HL-60 (cell line): ENCODE data around the gene ASXL1.

Experiments used
- DNase-seq, 2 experiments: peaks; one replicate each; pipeline ENCODE4 v3.0.0-alpha.2; 2010 to 2020; ENCODE audit warnings: low read depth in 1 of 2, low spot score in 1 of 2
- H3K27ac ChIP-seq: fragments of 250-450 bp; sonication (Bioruptor Pico); replicated peaks from 2 replicates; pipeline ENCODE4 v1.5.1; 2020; ENCODE audit warnings: mild to moderate bottlenecking, moderate library complexity
- H3K27me3 ChIP-seq: fragments of 250-450 bp; sonication (Bioruptor Pico); 2 replicates; pipeline ENCODE4 v1.5.1; 2021; ENCODE audit warnings: mild to moderate bottlenecking, moderate library complexity; ENCODE audit not compliant: insufficient read depth, poor library complexity, severe bottlenecking
- H3K4me3 ChIP-seq: replicated peaks from 2 replicates; pipeline ENCODE4 v1.5.1; 2011; ENCODE audit warnings: mild to moderate bottlenecking, control low read depth, low read length; ENCODE audit not compliant: insufficient read depth
- GABPA ChIP-seq: IDR thresholded peaks from 2 replicates; pipeline ENCODE4 v1.6.1; 2012; ENCODE audit warnings: low read depth
- POLR2AphosphoS5 ChIP-seq: IDR thresholded peaks from 2 replicates; pipeline ENCODE4 v1.6.1; 2012; ENCODE audit warnings: low read depth
- SPI1 ChIP-seq: IDR thresholded peaks from 2 replicates; pipeline ENCODE4 v1.6.1; 2012; ENCODE audit warnings: low read depth, mild to moderate bottlenecking, borderline replicate concordance
- TF ChIP-seq, protein P1 (sequence below): IDR thresholded peaks from 2 replicates; pipeline ENCODE4 v1.6.1; 2012; ENCODE audit warnings: low read depth; ENCODE audit not compliant: insufficient replicate concordance
- TF ChIP-seq, protein P2 (sequence below): IDR thresholded peaks from one replicate; pipeline ENCODE4 v1.5.1; 2011; ENCODE audit warnings: low read length, control low read depth, inconsistent platforms; ENCODE audit not compliant: insufficient read depth

Gene ASXL1

DNA sequence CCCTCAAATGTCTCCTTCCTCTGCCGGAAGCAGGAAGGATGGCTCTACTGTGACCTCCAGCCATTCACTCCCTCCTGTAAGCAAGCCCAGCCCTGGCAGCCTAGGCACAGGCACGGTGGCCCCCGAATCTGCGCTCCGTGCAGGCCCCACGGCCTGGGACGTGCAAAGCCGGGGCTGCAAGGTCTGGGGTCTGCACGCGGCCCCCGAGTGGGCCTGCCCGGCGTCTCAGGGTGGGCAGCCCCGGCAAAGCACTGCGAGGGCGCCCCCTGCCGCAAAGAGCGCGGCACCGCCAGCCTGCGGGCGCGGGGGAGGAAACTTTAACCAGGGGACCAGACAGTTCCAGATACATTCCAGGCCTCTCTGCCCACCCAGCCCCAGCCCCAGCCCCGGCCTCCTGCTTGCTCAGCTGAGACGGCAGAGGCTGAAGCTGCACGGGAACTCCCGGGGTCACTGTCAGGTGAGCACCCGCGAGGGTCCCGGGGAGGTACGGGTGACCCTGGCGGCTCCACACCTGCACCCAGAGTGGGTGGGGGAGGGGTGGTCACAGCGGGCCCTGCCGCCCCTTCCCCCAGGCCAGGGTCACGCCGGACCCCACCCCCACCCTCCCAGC, 98.8 kb downstream of the ASXL1 start:
- DNase-seq, result no peak
- Histone ChIP-seq H3K4me3 (no peak overlapping the region), H3K27ac (no peak overlapping the region), H3K27me3 (no peaks in the 10 kb centered on the region)
- no peak for TF ChIP-seq SPI1
- TF ChIP-seq, protein P1, sequence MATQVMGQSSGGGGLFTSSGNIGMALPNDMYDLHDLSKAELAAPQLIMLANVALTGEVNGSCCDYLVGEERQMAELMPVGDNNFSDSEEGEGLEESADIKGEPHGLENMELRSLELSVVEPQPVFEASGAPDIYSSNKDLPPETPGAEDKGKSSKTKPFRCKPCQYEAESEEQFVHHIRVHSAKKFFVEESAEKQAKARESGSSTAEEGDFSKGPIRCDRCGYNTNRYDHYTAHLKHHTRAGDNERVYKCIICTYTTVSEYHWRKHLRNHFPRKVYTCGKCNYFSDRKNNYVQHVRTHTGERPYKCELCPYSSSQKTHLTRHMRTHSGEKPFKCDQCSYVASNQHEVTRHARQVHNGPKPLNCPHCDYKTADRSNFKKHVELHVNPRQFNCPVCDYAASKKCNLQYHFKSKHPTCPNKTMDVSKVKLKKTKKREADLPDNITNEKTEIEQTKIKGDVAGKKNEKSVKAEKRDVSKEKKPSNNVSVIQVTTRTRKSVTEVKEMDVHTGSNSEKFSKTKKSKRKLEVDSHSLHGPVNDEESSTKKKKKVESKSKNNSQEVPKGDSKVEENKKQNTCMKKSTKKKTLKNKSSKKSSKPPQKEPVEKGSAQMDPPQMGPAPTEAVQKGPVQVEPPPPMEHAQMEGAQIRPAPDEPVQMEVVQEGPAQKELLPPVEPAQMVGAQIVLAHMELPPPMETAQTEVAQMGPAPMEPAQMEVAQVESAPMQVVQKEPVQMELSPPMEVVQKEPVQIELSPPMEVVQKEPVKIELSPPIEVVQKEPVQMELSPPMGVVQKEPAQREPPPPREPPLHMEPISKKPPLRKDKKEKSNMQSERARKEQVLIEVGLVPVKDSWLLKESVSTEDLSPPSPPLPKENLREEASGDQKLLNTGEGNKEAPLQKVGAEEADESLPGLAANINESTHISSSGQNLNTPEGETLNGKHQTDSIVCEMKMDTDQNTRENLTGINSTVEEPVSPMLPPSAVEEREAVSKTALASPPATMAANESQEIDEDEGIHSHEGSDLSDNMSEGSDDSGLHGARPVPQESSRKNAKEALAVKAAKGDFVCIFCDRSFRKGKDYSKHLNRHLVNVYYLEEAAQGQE, result no peak
- TF ChIP-seq, protein P2, sequence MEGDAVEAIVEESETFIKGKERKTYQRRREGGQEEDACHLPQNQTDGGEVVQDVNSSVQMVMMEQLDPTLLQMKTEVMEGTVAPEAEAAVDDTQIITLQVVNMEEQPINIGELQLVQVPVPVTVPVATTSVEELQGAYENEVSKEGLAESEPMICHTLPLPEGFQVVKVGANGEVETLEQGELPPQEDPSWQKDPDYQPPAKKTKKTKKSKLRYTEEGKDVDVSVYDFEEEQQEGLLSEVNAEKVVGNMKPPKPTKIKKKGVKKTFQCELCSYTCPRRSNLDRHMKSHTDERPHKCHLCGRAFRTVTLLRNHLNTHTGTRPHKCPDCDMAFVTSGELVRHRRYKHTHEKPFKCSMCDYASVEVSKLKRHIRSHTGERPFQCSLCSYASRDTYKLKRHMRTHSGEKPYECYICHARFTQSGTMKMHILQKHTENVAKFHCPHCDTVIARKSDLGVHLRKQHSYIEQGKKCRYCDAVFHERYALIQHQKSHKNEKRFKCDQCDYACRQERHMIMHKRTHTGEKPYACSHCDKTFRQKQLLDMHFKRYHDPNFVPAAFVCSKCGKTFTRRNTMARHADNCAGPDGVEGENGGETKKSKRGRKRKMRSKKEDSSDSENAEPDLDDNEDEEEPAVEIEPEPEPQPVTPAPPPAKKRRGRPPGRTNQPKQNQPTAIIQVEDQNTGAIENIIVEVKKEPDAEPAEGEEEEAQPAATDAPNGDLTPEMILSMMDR, result no peak
- TF ChIP-seq POLR2AphosphoS5, result no peak
- TF ChIP-seq GABPA, result no peak

DNA sequence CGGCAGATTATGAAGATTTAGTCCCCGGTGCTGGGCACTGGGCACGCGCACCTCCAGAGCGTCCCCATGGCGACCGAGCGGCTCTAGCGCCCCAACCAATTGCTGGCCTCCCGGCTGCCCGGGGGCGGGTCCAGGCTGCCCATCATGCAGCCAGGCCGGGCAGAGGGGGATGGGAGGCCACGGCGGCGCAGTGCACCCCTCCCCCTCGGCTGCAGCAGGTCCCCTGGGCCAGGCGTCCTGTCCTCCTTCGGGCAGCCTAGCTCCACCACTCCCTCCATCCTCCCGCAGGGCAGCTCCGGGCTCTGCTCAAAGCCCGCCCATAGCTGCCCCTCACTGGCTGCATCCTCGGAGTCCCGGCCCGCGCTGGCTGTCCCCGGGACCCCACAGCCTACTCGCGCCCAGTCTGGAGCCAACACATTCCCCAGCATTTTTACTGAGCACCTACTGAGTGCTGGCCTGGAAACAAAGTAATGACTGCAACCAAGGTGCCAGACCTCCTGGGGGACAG, 99.4 kb downstream of the ASXL1 start:
- no peak for DNase-seq
- no peaks in the 10 kb centered on the region for H3K27me3 ChIP-seq
- H3K4me3 ChIP-seq, result no peak overlapping the region
- TF ChIP-seq POLR2AphosphoS5, result no peak
- TF ChIP-seq, protein P2, result no peak
- TF ChIP-seq SPI1, result no peak
- TF ChIP-seq, protein P1, result no peak
- TF ChIP-seq GABPA, result no peak
- H3K27ac ChIP-seq, result no peak overlapping the region

DNA sequence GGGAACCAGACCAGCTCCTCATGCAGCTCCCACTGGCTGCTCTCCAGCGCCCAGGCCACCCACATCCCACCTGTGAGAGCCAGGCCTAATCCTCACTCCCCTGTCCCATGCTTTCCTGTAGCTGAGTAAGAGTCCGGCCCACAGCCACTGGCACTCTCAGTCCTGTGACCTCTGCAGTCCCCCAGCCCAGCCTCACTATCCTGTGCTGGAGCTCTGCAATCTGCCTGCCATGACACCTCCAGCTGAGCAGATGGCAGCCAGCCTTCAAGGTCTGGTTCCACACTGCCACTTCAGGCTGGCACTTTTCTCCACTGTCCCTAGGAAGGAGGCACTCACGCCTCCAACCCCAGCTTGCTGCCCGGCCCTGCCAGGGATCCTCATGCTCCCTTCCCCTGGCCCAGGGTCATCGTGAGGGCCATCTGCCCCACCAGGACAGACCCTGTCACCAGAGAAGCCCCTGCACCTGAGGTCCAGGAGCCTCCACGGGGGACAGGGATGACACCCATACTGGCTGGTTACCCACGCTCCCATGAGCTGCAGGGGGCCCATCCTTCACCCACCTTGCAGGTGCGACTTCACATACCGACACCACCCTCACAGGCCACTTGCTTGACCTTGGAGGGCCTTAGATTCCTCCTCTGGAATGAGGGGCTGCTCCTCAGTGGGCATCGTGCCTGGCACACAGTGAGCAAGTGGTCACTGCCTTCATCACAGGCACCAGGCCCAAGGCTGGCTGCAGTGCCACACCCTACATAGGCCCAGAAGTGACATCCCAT, 100.1 kb downstream of the ASXL1 start:
- TF ChIP-seq GABPA (no peak), POLR2AphosphoS5 (no peak), SPI1 (no peak)
- TF ChIP-seq, protein P2, result no peak
- TF ChIP-seq, protein P1, result no peak
- no peak for DNase-seq
- Histone ChIP-seq H3K27me3 (no peaks in the 10 kb centered on the region), H3K27ac (no peak overlapping the region), H3K4me3 (no peak overlapping the region)
